IPS-18c (cell line): Measurements from ENCODE around the gene GPA33.

Source experiments
- H3K4me3 ChIP-seq: 2 replicates; pipeline ENCODE4 v1.7.0; 2013; ENCODE audit warnings: low read depth, mild to moderate bottlenecking, low read length, moderate library complexity; ENCODE audit not compliant: insufficient read depth
- H3K9me3 ChIP-seq: one replicate; pipeline ENCODE4 v1.6.1; 2013; ENCODE audit warnings: mild to moderate bottlenecking, low read length, moderate library complexity; ENCODE audit not compliant: control insufficient read depth, insufficient read depth

The GPA33 gene

DNA sequence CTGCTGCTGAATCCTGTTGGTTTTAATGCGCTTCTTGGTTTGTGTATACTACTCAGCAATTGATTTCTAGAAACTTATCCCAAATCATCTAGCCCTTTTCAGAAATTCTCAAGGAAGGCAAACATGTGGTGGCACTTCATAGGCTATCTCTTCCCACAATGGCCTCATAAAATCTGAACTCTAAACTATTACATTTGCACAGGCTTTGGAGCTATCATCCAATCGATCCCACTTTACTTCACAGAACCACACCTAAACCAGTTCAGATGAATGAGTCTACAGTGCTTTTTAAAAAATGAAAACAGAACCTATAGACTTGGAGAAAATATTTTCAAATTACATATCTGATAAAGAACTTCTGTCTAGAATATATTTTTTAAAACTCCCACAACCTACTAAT is 10.6 kb upstream of the GPA33 start:
- Histone ChIP-seq H3K4me3 (no peak overlapping the region), H3K9me3 (no peaks in the 10 kb centered on the region)

DNA sequence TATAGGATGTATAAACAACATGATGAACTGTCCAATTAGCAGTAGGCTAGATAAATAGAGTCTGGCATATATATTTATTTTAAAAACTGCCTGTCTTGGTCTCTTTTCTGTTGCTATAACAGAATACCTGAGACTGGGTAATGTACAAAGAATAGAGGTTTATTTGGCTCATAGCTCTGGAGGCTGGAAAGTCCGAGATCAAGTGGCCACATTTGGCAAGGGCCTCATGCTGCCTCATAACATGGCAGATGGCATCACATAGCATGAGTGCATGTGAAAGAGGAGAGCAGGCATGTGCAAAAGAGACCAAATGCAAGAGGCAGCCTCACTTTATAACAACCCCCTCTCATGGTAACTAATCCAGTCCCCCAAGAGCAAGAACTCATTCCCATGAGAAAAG is 9.7 kb upstream of the GPA33 start:
- Histone ChIP-seq H3K4me3 (no peak overlapping the region), H3K9me3 (no peaks in the 10 kb centered on the region)

DNA sequence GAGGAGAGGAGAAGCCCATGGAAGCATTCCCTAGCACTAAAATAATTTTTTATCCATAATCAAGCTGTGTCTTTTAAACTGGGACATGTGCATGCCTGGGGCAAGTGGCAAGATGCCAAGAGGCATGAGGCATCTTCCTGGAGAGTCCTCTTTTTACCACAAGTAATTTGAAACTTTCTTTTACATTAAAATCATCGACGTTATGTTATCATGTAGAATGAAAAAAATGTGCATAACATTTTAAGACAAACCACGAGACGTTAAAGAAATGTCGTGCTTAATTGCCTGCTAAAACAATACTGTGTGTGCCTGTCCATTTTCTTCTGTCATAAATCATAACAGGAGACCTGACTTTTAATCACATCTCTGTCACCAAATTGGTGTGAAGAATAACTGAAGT is 5.2 kb upstream of the GPA33 start:
- Histone ChIP-seq H3K4me3 (no peak overlapping the region), H3K9me3 (no peaks in the 10 kb centered on the region)

DNA sequence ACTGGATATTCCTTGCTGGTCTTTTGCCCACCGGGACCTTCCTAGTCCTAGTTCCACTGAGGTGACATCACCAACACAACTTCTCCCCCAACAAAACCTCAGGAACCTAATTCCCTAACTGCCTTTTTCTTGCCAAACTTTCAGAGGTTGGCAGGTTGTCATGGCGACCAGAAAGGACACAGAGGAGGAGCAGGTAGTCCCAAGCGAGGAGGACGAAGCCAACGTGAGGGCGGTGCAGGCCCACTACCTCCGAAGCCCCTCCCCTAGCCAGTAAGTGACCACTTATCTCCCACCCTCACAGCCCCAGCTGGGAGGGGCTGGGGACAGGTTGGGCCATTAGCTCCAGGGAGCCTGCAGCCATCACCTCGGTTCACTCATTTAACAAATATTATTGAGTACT is 4.5 kb upstream of the GPA33 start:
- Histone ChIP-seq H3K9me3 (no peaks in the 10 kb centered on the region), H3K4me3 (no peak overlapping the region)

DNA sequence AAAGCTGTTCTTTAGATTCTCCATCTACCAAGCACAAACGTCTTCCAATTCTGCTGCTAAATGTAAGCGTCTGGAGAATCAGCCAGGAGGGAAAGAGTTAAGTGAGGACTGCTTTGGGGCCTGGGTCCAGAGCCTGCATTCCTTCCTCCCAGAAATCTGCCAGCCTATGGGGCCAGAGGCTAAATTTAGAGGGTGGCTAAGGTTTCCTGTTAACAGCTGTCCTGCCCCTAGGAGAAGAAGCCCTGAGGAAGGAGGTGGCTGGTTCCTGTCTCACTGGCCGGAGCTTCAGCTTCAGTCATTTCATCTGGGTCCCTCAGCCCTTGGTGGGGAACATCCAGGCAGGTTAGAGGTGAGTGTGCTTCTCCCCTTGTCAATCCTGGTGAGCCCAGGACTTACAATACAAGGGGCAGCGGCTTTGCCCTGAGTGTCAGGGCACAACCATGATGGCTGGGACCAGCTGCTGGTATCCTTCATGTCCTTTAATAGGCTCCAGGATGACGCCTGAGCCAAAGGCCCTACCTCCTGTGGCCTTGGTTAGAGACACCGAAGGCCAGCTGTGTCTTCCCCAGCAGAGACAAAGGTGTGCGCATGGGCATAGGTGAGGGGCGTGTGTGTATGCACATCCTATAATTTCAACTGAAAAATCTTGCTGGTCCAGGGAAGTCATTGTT is 3.8 kb upstream of the GPA33 start, which contains the start of gene STYXL2:
Gene STYXL2, plus strand, starts transcription at position 230 of the 671 bp plus-strand sequence. CDS start 775 bp downstream, outside the sequence.
- H3K4me3 ChIP-seq: no peak within 1 kb of the TSS

DNA sequence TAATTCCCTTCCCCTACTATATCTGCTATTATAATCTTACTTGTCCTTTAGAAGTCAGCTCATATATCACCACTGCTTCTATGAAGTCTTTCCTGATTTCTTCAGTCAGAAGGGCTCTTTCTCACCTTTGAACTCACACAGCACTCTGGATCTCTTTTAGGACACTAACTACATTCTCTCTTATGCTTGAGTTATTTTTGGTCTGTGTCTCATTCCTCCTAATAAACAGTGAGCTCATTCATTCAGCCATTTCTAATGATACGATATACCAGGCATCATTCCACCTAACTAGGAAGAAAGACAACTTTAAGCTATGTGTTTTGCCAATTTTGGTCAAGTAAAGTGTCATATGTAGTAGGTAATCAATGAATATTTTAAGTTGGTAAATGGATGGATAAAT is 2.5 kb upstream of the GPA33 start:
- no peaks in the 10 kb centered on the region for H3K9me3 ChIP-seq

More for the DNA sequence above, 3.8 kb upstream of the GPA33 start, which contains the start of gene STYXL2:
- H3K9me3 ChIP-seq: no peaks in the 10 kb centered on the region

DNA sequence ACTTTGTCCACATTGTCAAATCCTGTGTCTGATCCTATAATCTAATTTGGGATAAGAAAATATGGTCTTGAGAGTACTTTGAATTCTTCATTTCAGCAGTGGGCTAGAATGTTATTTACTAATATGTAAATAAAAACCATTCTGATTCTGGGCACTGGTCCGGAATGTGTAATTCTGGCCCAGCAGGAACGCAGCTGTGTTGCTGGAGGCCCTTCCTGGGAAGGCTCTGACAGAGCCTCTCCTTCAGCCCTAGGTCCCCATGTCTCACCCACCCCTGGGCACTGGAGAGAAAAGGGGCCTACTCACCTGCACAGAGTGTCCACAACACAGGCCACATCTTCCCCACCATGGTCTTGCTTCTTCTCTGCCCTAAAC is 251 bp downstream of the GPA33 start:
- no peak overlapping the region for H3K4me3 ChIP-seq
- no peaks in the 10 kb centered on the region for H3K9me3 ChIP-seq

More for the DNA sequence above, 2.5 kb upstream of the GPA33 start:
- H3K4me3 ChIP-seq: no peak overlapping the region

DNA sequence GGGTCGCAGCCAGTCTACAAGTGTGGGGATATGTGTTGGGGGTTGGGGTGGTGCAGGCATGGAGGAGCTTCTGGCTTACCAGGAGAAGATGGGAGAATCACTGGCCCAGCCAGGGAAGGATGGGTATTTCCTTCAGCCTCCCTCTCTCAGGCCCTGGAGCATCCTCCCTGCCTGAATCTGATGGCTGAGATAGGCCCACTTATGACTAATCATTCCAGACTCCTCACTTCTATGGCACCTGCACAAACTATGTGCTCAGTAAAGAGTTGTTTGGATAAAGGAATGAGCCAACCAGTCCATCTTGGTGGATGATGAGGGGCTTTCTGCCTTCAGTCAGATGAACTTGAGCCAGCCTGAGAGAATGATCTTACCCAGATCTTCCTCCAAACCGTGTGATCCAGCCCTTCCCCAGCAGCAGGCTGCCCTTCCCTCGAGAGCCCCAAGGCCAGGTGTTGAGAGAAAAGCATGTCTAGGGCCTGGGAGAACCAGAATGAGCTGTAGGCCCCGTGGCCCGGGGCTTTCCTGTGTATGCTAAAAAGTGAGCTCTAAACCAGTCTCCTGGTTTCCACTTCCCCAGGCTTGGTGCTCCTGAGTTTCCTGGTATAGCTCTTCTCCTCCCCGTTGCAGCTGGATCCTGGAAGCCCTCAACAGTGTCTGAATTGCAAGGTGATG is 1.3 kb downstream of the GPA33 start:
- H3K9me3 ChIP-seq: no peaks in the 10 kb centered on the region
- H3K4me3 ChIP-seq: no peak overlapping the region

DNA sequence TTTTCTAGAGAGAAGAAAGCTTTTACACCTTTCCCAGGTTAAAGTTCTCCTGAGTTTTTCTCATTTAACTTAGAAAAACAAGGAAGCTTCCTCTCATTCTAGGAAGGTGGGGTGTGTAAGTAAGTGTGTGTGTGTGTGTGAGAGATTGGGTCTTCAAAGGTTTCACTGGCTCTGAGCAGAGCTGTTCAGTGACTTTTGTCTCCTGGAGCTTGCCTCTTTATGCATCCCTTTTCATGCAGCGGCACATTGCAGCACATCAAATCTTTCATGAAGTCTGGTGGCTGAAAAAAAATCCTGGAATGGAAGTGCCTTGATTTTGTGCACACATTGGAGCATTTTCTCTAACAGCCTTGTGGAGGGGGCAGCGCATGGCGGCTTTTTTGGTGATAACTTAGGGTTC is 3.4 kb downstream of the GPA33 start:
- Histone ChIP-seq H3K9me3 (no peaks in the 10 kb centered on the region), H3K4me3 (no peak overlapping the region)

DNA sequence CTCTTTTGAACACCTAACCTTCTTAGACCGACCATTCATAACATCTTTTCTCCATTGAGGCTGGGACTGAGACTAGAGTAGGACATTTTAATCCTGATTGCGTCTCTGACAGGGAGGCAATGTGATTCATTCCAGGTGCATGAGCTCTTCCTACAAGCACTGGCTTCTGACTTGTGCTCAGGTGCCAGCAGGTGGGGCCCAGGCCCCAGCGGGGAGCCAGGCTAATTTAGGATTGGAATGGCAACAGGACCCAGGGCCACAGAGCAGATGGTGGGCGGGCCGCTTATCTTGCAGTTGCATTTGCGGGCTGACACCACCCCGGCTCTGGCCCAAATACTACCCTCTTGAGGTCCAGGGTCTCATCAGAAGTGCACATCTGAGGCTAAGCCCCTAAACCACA is 4.1 kb downstream of the GPA33 start:
- H3K4me3 ChIP-seq: no peak overlapping the region
- no peaks in the 10 kb centered on the region for H3K9me3 ChIP-seq

DNA sequence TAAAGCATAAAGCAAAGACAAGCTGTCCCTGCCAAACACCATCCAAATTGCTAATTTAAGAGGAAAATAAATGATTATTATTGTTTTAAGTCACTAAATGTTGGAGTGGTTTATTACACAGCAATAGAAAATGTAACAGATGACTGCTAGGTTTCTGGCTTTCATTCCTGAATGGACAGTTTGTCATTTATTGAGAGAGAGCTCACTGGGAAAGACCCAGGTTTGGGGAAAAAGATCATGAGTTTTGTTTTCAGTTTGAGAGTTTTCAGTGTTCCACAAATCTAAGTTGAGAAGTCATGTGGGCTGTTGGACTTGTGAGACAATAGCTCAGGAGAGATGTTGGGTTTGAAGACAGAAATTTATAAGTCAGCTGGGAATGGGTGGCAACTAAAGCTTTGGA is 5.4 kb downstream of the GPA33 start:
- Histone ChIP-seq H3K4me3 (no peak overlapping the region), H3K9me3 (no peaks in the 10 kb centered on the region)

DNA sequence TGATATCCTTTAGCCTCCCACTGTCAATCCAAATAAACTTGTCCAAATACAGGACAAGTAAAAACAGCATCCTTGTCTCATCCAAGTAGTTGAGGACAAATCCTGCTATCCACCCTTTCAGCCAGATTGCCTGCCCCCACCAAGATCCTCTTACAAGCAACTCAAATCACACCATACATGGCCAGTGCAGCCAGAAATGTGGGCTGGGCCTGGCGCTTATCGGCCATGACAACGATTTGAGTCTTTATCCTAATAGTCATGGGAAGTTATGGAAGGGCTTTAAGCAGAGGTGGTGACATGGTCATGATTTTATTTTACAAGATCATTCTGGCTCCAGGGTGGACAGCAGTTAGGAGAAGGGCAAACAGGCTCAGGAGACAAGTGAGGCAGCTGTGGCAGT is 6.3 kb downstream of the GPA33 start:
- no peaks in the 10 kb centered on the region for H3K9me3 ChIP-seq

DNA sequence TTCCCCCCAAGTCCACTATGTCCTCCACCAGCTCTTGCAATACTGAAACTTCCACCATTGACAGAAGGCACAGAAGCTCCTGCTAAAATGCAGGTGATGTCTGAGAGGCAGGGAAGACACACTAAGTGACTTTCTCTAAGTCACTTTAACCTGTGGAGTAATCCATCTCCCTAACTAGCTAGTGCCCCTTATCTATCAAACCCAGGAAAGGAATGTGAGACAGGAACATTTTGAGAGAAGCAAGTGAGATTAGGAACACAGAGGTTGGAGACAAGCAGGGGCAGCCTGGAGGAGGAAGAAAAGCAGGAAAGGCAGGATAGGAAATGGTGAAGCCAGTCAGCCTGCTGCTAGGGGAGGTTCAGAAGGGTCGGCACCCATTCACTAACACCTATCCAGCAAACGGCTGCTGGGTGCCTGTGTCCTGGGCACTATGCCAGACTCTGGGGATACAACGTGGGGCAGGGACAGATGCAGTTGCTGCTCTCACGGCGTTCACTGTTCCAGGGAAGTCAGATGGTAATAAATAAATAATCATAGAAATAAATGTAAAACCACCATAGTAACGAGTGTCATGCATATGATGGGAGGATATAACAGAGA is 7.0 kb downstream of the GPA33 start:
- no peak overlapping the region for H3K4me3 ChIP-seq
- H3K9me3 ChIP-seq: no peaks in the 10 kb centered on the region

More for the DNA sequence above, 6.3 kb downstream of the GPA33 start:
- no peak overlapping the region for H3K4me3 ChIP-seq

DNA sequence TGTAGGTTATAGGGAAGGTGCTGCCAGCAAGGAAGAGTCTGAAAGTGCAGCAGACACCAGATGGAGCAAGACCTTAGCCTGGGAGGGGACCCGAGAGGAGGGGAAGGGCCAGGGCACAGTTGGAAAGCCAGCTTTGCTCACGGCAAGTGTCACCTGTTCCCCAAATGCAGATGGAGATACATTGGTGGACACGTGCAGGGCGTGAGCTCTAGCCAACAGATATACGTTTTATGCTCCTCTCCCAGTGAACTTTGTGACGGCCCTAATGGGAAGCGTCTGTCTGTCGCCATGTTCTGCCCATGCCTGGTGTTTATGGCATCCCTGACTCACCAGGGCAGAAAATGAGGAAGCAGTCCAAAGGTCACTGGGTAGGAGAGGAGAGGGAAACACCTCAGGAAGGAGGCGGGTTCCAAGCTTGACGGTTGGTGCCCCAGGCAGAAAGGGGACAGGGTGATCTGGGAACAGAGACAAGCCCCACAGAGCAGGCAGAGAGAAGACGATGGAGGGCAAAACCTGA is 7.6 kb downstream of the GPA33 start:
- Histone ChIP-seq H3K9me3 (no peaks in the 10 kb centered on the region), H3K4me3 (no peak overlapping the region)

DNA sequence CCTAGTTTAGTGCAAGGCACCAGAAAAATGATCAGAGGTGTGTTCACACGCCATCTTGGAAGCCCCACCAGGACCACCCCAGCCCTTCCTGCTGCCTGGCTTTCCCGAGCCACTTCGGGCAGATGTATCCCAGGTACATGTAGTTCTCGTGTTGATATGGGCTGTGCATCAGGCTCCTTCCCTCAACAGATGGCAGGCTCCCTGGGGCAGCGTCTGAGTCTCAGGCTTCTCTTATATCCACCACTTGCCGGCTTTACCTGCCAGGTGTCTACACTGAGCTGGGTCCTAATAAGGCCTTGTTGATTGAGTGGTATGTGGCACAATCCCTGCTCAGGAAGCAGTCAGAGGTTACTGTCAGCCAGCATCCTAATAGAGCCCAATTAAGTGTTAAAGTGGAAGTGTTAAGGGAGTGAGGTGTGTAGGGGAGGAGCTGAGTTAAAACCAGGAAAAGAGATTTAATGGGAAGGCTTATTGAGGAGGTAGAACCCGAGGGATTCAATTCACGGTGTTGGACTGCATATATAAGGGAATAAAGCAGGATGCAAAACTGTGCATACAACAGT is 8.5 kb downstream of the GPA33 start:
- H3K4me3 ChIP-seq: no peak overlapping the region
- no peaks in the 10 kb centered on the region for H3K9me3 ChIP-seq

DNA sequence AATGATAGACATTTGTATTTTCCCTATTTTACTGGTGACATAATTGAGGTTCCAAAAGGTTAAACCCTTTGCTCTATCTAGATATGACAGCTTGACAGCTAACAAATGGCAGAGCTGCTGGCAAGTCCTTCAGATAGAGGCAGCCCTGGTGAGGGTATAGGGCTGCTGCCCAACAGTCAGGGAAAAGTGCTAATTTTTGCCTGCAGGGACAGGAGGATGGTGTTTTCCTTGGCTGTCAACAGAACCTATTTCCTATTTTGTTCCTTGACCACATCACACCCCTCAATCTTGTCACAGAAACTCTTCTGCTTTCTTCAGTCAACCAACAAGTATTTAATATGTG is 12.3 kb downstream of the GPA33 start:
- H3K4me3 ChIP-seq: no peak overlapping the region
- H3K9me3 ChIP-seq: no peaks in the 10 kb centered on the region

DNA sequence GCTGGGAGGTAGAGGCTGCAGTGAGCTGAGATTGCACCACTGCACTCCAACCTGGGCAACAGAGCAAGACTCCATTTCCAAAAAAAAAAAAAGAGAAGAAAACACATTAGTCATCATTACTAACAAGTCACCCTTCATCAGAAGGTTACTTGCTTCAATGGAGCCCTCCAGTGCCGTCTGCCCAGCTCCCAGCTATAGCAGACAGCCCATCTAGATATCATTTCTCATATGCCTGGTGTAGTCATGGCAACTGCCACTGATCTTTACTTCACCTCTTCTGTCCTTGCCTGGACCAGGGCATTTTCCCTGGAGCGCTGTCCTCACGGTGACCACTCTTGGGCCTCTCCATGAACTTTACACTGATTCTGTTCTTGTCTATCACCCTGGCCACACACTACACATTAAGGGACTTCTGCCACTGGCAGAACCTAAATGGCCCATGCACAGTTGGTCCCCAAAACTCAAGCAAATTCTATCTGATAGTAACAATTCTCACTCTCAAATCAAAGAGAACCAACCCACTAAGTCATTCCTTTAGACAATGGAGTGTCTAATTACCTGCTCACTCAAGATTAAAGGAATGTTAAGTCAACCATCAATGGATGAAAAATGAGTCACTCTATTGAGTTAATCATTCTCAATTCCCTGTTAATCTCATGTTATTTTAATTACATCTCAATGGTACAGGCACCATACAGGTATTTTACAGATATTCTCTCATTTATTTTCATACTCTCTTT is 12.9 kb downstream of the GPA33 start:
- H3K4me3 ChIP-seq: no peak overlapping the region

More for the DNA sequence above, 12.9 kb downstream of the GPA33 start:
- no peaks in the 10 kb centered on the region for H3K9me3 ChIP-seq
